GM21737 (cell line): ENCODE measurements around the gene UPP2.

Experiments used
- ATAC-seq: cut with Tn5 transposase; IDR thresholded peaks from one replicate; pipeline ENCODE4 v1.9.1; 2021; ENCODE audit warnings: mild to moderate bottlenecking, moderate library complexity; ENCODE audit not compliant: unreplicated experiment

UPP2 gene

DNA sequence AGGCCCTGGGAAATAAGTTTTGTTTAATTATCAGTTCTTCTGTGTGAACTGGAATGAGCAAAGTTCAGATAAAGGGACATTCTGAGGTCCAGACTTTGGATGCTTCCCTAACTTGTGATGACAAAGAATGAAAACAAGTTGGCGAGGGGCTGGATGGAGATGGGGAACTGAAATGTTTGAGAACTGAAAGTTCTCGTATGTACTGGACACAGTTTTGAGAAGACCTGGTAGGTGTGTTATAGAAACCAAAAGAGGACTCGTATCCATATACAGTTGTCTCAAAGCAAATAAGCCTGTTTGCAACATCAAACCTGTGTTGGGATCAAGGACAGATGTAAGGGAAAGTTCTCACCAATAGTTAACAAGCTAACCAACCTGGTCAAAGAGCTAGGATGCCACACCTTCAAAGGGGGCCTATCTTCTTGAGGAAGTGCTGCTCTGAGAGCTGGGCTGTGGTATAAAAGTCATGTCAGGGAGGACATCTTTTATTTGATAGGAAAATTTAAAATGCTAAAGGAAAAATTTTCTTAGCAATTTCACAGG lies at the start of gene UPP2:
TSS of gene UPP2 (plus strand) at position 493 of the 543 bp plus-strand sequence. CDS start 188 bp downstream, outside the sequence.
- ATAC-seq, result no peak

DNA sequence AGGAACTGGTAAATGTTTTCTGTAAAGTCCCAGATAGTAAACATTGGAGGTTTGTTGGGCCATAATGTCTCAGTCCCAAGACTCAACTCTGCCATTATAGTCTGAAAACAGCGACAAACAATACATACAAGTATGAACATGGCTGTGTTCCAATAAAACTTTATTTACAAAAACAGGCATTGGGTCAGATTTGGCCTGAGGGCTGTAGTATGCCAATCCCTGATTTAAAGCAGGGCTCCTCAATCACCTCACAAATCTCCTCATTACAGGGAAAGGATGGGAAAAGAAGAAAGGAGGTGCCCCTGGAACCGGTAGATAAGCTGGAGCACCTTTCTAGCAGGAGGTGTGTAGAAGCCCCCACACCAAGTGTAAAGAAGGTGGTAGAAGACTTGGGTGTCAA lies 48.9 kb upstream of the UPP2 start:
- no peak for ATAC-seq

DNA sequence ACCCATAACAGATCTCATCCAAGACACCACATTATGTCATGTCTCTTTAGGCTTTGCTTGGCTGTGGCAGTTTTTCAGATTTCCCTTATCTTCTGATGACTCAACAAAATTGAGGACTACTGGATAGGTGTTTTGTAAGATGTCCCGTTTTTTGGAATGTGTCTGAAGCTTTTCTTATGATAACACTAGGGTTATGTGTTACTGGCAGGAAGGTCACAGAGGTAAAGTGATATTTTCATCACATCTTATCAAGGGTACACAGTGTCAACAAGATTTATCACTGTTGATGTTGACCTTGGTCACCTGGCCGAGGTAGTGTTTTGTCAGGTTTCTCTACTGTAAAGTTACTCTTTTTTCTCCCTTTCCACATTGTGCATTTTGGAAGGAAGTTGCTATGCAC lies 44.8 kb upstream of the UPP2 start:
- no peak for ATAC-seq

DNA sequence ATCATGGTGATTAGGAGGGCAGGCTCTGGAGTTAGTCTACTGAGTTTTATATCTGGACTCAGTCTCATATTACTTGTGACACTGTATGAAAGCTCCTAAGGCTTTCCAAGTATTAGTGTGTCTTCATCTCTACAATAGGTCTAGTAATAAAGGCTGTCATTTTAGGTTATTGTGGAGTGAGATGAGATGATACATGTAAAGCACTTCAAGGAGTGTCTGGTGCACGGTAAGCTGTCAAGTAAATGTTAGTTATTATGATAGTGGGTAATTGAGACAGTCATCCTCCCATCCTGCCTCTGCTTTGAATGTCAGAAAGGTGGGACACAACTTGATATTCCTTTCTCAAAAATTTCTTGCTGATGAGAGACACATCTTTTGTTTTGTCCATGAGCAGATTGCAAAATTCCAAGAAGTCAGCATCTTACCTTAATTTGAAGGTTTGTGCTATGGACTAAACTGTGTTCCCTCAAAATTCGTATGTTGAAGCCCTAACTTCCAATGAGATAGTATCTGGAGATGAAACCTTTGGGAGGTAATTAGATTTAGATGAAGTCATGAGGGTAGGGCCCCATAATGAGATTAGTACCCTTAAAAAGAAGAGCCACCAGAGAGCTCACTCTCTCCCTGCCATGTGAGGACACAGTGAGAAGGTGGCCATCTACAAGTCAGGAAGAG lies 41.4 kb upstream of the UPP2 start:
- ATAC-seq, result no peak

DNA sequence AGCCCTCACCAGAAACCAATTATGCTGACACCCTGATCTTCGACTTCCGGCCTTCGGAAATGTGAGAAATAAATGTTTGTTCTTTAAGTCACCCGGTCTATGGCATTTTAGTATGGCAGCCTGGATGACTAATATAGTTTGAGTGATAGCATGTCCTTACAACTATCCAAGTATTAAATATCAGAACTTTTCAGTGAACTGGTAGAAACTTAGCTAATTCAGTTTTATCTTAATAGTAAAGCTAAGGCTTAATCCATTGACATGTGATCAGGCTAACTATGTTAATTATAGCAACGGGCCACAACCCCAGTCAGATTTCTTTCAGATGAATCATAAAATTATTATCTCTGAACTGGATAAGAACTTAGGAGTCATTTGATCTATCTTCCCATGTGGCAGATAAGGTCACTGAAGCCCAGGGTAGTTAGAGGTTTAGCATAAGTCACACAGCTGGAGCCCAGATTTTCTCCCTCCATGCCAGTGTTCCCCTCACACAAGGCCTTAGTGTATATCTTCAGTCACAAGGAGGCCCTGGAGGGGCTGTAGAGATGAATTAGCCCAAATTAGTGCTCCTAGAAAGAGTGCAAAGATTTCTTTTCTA lies 40.7 kb upstream of the UPP2 start:
- no peak for ATAC-seq

DNA sequence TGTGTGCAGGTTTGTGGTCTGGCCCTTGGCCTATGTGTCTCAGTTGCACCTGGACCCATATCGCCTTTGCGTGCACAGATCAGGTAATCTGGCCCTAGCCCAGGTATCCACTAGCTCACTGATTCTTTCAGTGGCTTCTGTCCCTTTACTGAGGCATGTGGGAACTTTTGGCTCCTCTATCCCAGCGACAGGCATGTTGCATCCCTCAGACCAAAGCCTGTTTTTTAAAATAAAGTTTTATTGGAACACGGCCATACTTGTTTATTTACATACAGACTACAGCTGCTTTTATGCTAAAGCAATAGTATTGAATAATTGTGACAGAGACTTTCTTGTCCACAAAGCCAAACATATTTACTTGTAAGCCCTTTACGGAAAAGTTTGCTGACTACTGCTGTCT lies 39.9 kb upstream of the UPP2 start:
- ATAC-seq, result no peak

DNA sequence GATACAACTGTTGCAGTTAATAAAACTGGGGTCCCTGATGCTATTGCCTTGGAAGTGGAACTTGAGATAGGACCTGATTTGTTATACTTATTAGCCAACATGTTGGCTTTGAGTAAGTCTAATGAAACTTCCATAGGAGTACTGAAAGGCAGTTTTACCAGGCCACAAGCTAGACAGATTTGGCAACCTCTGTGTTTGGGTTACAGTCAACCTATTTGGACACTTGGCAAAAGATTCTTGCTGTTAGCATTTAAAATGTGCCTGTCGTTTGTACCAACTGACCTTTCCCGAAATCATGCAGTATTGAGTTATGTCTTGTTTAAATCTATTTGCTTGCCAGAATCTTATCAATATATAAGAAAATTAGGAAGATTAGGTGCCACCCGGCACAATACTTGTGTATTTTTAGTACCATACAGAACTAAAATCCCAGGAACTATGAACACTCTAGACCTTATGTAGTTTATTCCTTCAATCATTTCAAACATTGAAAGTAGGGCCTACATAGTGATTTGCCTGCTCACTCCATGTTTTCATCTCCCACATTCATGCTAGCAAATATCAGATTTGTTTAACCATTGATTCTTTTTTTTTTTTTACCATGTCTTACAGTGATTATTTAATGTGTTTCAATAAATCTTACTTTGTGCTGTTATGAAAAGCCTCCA lies 35.5 kb upstream of the UPP2 start:
- no peak for ATAC-seq

DNA sequence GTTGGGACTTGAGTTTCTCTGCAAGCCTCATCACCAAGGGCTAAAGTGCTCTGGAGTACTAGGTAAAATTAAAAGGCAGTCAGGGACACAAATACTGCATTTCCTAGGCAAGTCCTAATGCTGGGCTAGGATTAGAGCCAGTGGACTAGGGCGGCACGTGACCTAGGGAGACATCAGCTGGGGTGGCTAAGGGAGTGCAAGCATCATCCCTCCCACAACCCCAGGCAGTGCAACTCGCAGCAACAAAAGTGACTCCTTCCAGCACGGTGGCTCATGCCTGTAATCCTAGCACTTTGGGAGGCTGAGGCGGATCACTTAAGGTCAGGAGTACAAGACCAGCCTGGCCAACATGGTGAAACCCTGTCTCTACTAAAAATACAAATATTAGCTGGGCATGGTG lies 30.7 kb upstream of the UPP2 start:
- no peak for ATAC-seq

DNA sequence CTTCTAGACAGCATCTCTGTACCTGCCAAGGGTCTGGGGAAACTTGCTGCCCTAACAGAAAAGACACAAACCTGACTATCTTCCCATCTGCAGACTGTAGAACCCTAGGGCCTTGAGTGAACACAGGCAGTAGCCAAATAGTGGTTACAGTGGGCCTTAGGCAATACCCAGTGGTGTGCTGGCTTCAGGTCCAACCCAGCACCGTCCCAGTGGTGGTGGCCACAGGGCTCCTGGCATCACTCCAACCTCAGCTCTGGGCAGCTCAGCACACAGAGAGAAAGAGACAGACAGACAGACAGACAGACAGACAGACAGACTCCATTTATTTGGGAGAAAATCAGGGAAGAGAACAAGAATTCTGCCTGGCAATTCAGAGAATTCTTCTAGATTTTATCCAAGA lies 29.3 kb upstream of the UPP2 start:
- no peak for ATAC-seq

DNA sequence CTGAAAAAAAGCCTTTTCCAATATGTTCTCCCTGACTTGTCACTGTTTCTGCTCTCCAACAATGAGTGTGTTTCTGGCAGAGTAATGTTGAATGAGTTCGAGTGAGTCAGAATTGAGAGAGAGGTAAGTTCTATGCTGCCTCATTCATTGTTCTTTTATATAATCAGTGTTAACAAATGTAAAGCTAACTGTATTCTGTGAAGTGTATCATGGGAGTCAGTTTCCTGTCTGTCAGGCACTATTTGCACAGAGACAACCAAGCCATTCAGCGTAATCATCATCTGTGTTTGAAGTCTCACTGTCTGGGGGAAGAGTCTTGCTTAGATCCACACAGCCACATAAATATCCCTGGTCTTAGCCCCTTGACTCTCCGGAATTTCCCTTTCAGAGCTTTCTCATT lies 22.0 kb upstream of the UPP2 start:
- no peak for ATAC-seq

DNA sequence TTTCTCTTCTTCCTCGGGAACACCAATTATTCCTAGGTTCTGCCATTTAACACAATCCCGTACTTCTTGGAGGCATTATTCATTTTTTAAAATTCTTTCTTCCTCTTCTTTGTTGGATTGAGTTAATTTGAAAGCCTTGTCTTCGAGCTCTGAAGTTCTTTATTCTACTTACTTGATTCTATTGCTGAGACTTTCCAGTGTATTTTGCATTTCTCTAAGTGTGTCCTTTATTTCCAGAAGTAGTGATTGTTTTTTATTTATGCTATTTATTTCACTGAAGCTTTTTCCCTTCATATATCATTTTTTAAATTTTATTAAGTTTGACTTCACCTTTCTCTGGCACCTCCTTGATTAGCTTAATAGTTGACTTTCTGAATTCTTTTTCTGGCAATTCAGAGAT lies 13.6 kb upstream of the UPP2 start:
- ATAC-seq, result no peak

DNA sequence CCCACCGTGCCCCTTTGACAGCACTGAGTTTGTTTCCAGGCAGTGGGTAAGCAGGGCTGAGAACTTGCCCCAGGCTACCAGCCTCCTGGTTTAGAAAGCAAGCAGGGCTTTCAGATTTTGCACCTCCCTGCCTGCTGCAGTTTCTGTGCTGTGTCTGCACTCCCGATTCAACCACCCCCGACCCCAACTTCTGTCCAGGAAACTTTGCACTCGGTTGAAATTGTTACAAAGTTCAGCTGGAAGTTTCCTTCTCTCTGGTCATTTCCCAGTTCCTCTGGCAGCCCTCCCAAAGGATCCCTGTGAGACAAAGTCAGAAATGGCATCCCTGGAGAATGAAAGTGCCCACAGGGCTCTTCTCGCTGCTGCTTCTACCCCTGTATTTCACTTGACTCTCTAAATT lies 12.4 kb upstream of the UPP2 start:
- no peak for ATAC-seq

DNA sequence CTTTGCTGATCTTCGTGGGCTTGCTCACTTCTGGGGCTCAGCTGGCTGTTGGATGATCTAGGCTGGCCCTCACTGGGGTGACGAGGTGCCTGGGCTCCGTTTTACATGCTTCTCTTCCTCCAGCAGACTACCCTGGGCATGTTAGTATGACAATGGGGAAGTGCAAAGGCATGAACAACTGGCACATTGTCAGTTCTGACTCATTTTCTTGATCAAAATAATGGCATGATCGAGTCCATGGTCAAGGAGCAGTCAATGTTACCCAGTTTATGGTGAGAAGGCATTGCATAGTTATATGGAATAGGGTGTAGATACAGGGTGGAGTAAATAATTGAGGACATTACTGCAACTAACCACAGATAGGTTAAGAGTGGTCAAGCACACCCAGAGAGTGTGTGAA lies 10.0 kb upstream of the UPP2 start:
- no peak for ATAC-seq

DNA sequence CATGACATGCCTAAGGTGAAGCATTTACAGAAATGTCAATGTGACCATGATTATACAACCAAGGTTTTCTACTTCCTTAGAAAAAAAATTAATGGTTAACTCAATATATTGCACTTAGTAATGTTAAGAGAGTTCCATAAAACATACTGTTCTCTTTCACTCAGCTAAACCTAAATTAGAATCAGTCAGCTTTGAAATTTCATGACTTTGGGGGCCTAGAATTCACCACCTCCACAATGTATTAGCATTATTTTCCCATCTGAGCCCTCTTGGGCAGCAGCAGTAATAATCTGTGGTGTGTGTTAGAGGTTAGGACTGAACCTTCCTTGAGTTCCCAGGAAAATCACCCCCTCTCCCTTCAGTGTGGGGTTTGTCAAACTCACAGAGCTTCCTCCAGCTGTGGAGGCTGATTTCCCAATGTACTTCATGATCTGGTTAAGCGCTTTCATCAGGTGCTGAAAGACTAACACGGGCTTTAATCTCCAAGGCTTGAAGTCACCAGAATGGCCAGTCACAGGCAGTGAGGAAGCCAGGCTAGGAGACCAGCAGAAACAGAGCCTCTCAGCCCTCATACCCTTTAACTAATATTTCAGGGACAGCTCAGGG lies 7.1 kb upstream of the UPP2 start:
- ATAC-seq, result no peak

DNA sequence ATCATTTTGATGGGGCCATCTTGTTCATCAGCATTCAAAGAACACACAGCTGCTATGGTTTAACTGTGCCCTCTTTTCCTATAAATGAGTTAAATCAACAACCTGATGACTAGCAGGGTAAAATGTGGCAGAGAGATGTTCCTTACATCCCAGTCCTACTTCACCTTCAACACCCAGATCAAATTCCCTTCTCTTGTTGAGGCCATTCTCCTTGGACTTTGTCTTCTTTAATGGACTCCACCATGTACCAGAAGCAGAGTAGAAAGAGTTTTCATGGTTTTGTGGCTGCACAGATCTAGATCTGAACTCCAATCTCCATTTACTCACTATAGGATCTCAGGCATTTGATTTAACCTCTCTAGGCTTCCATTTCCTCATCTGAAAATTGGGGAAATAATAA lies 6.4 kb upstream of the UPP2 start:
- no peak for ATAC-seq

DNA sequence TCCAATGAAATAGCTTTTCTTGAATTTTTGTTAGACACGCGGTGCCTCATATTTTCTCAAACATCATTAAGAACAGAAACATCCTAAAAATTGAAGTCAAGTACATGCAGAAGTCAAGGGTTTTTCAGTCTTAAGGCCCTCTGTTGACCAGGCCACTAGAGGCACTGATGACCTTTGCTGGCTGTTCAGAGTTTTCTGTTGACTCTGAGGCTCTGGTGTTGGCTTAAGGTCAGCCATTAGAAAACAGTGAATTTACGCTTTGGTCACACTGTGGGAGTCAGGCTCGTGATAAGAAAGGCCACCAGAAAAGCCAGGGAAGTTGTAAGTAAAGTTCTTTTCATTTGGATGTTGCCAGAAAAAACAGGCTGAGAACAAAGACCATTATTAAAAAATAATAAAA lies 5.8 kb upstream of the UPP2 start:
- no peak for ATAC-seq

DNA sequence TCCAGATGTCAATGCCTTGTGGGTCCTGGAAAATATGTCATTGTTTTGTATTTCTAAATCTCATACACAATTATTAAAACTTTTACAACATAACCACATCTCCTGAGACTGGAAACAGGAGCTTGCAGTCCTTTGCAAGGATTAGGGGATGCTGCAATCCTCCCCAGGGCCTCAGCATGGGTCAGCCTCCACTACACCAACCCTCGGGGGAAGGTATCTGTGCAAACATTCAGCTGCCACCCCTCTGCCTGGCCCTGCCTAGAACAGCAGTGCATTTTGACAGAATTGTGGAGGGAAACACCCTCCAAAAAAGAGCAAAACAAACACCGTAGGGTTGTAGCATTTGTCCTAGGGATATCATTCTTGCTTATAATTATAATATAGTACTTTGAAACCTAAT lies 4.2 kb upstream of the UPP2 start:
- ATAC-seq, result no peak

DNA sequence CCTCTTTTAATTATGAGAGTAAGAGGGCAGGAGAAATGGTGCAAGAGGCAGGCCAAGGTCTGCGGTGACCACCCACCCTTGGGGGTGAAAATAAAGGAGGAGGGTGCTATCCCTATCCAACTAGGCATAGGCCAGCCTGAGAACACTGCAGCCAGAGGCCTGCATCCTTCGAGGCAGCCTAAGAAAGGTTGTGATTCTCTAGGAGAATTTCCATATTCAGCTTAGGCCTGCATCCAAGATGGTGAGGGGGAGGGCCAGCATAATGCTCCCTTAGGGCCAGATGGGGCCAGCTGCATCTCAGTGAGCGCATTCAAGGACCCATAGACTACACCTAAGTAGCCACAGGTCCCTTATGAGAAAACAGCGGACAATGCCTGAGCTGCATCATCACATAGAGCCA lies 3.5 kb upstream of the UPP2 start:
- ATAC-seq, result no peak

DNA sequence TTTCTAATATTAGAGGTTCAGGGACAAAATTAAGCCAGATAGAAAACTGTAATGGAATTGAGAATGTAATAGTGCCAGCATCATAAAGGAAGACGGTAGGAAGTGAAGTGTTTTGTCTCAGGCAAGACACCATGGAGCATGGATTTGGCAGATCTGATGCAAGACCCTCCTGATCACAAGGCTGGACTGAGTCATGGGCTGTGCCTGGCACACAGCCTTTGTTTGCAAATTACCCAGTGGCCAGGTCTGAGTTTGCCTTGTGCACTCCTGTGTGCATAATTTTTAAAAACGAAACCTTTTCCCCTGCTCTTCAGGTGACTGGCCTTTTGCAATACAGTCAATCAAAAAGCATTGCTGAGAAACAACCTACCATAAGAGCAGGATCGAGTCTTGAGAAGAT lies 2.0 kb upstream of the UPP2 start:
- ATAC-seq, result no peak

DNA sequence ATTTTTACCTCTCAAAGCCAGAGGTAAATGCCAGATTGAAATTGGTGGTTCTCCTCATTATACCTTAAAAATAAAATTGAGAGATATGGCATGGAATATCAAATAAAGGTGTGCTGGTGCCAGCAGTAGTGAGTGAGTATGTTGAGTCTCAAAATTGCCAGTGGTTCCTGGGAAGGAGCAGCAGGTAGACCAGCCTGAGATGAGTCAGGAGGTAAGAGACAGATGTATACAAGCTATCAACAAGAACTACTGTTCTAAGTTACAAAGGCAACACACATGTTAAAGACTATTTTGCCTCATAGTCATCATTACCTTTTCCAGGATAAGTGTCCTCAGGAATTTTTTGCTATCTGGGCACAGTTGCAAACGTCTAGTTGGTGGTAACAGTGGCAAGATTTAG lies 1.3 kb upstream of the UPP2 start:
- no peak for ATAC-seq

DNA sequence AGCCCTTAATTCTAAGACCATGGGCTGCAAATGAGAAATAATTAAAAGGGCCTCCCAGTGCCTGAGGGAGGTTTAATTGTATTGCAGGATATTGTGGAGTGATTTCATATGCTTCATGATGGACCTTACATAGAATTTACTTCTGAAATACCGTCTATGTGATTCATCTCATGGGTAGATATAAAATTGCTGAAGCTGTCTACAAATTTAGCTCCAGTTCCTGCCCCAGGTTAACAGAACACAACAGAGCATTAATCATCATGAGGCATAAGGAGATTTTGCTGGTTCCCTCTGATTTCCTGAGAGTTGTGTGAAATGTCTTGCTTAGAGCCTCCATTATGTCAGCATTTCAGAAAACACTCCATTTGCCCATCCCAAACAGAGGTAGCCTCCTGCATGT lies 770 bp downstream of the UPP2 start:
- no peak for ATAC-seq
